ENCODE results near the gene TAGLN2.
A peak's percentile ranks its signal among the peaks of the same experiment; 100 is the strongest.
"Not testable (repeated sequence)": the region's sequence is repeated elsewhere in the genome, so short reads cannot be mapped to it uniquely, and the experiment has no call there.

The TAGLN2 gene

GRCh38 chr1:159921251-159921650 is 4.1 kb downstream of the TAGLN2 start:
- no peak for DNase-seq (ENCODE audit: low spot score)

- no peak for DNase-seq (ENCODE audit: low spot score)
Measured at GRCh38 chr1:159920651-159921050, 4.7 kb downstream of the TAGLN2 start.

GRCh38 chr1:159920202-159920601 is 5.1 kb downstream of the TAGLN2 start:
- no peak for DNase-seq (ENCODE audit: low spot score)

- no peak for DNase-seq (ENCODE audit: low spot score)
Measured at GRCh38 chr1:159919236-159919865, 6.0 kb downstream of the TAGLN2 start.

GRCh38 chr1:159918352-159919200 is 6.7 kb downstream of the TAGLN2 start:
- DNase-seq (ENCODE audit: low spot score) = no peak

- no peak for DNase-seq (ENCODE audit: low spot score)
Measured at GRCh38 chr1:159917533-159918351, 7.6 kb downstream of the TAGLN2 start.

GRCh38 chr1:159916242-159917051 is 8.9 kb downstream of the TAGLN2 start:
- peak; percentile 70 for DNase-seq (ENCODE audit: low spot score)

- DNase-seq (ENCODE audit: low spot score) = no peak
Measured at GRCh38 chr1:159915571-159916241, 9.6 kb downstream of the TAGLN2 start.

- no peak for DNase-seq (ENCODE audit: low spot score)
Measured at GRCh38 chr1:159914252-159915018, 10.9 kb downstream of the TAGLN2 start.

- DNase-seq (ENCODE audit: low spot score) = no peak
Measured at GRCh38 chr1:159913451-159914192, 11.7 kb downstream of the TAGLN2 start.

- no peak for DNase-seq (ENCODE audit: low spot score)
Measured at GRCh38 chr1:159911326-159912070, 13.8 kb downstream of the TAGLN2 start.

- no peak for DNase-seq (ENCODE audit: low spot score)
Measured at GRCh38 chr1:159908031-159908940, 17.0 kb downstream of the TAGLN2 start.

- DNase-seq (ENCODE audit: low spot score) = no peak
Measured at GRCh38 chr1:159906960-159907359, 18.3 kb downstream of the TAGLN2 start.

GRCh38 chr1:159904036-159904435 is 21.3 kb downstream of the TAGLN2 start:
- not testable (repeated sequence) for DNase-seq (ENCODE audit: low spot score)

GRCh38 chr1:159902541-159902940 is 22.8 kb downstream of the TAGLN2 start:
- DNase-seq (ENCODE audit: low spot score) = no peak

GRCh38 chr1:159900755-159901360 is 24.4 kb downstream of the TAGLN2 start:
- DNase-seq (ENCODE audit: low spot score) = no peak

GRCh38 chr1:159900086-159900680 is 25.1 kb downstream of the TAGLN2 start, which contains the start of gene CFAP45:
TSS of gene CFAP45 (minus strand) at chr1:159900165. CDS start at chr1:159900098, 67 bp downstream.
- DNase-seq (ENCODE audit: low spot score) = peak; percentile 58

All from GM03348 (cell line).